ENCODE measurements around the gene NSUN4. TPM values are rescaled to one million over a fixed set of nuclear protein-coding genes. Genes with fewer than 3 reads are reported as not detected.

Gene NSUN4
- total and polyA plus RNA-seq, 10 of the 15 experiments (the other 5 are each of a cell fraction or from before 2014, with no cell fraction given): 22.1 to 80.2 (median 29.6) TPM

GRCh38 chr1:46362158-46362557, 21.6 kb downstream of the NSUN4 start (continued):
- TF ChIP-seq ZBTB40 (IDR thresholded peaks at IDR 0.05; ENCODE audit: borderline replicate concordance): no peak
- no peak for TF ChIP-seq RBBP5 (conservative IDR thresholded peaks at IDR 0.05)
- TF ChIP-seq CBX5 (IDR thresholded peaks at IDR 0.05; ENCODE audit: low read depth): no peak
- TF ChIP-seq HDAC2 (IDR thresholded peaks at IDR 0.05): no peak
- TF ChIP-seq ZNF274 (IDR thresholded peaks at IDR 0.05; ENCODE audit: insufficient read depth, insufficient read length): no peak
- TF ChIP-seq SMAD1 (IDR thresholded peaks at IDR 0.05; ENCODE audit: low read depth, partially characterized antibody): no peak
- TF ChIP-seq SMAD5 (IDR thresholded peaks at IDR 0.05; ENCODE audit: low read depth): no peak

- DNase-seq (ENCODE audit: low read depth, low spot score) (no peak), FAIRE-seq (no peak), ATAC-seq (no peak)
- H3K4me1 ChIP-seq (ENCODE audit: control insufficient read depth, insufficient read depth, low read length): no peaks in the 10 kb centered on the region
- H3K4me2 ChIP-seq (ENCODE audit: control insufficient read depth, insufficient read depth): no peak overlapping the region
- in situ Hi-C loops (cut with MboI) (no loop called here), intact Hi-C loops (cut with micrococcal nuclease; ENCODE audit: unreplicated experiment) (no loop called here)
- WGBS (ENCODE audit: insufficient coverage, insufficient replicate concordance, low lambda C conversion rate, missing lambda C conversion rate): 96% methylated on average over 5 of the region's 5 CpGs
- H3K36me3 ChIP-seq (ENCODE audit: control insufficient read depth in 2 of 2, insufficient read depth in 2 of 2, low read length in 1 of 2): peaks cover 18 to 31% of the 10 kb centered on the region in 2 experiments
- no peak overlapping the region for H2AFZ ChIP-seq (ENCODE audit: control insufficient read depth, low read depth, low read length)
- ChIA-PET POLR2A (no interaction called here), RAD21 (ENCODE audit: unreplicated experiment) (no interaction called here), CTCF (no interaction called here), SMC1A (ENCODE audit: uncharacterized antibody, unreplicated experiment) (interaction anchor here (0.6 to 0.9 kb wide), 2 partner anchors 91 to 135 kb away, joined by 3 read pairs; no protein-coding TSS in a partner anchor)
- no peaks in the 10 kb centered on the region for H3K79me2 ChIP-seq (ENCODE audit: control insufficient read depth, insufficient read depth, low read length)
- H3K27me3 ChIP-seq (replicated peaks in 1 of 2; ENCODE audit: control insufficient read depth in 2 of 2, insufficient read depth in 2 of 2, low read length in 1 of 2): no peaks in the 10 kb centered on the region
- no peaks in the 10 kb centered on the region for H4K20me1 ChIP-seq (ENCODE audit: control insufficient read depth, insufficient read depth)
- H3K9ac ChIP-seq (ENCODE audit: control insufficient read depth, insufficient read depth, low read length): no peak overlapping the region
- H3K9me3 ChIP-seq (replicated peaks; ENCODE audit: control insufficient read depth, insufficient read depth, low read length): no peaks in the 10 kb centered on the region
- BruUV-seq (replicated peaks): TSS peak; percentile 50
- no peak overlapping the region for H3K27ac ChIP-seq (ENCODE audit: control insufficient read depth, insufficient read depth)
- H3K4me3 ChIP-seq: no peak overlapping the region
- no peak for TF ChIP-seq SMAD1 (IDR thresholded peaks at IDR 0.05; ENCODE audit: low read depth, partially characterized antibody)
- no peak for TF ChIP-seq CREM (IDR thresholded peaks at IDR 0.05; ENCODE audit: low read depth)
- TF ChIP-seq NFYB (IDR thresholded peaks at IDR 0.05; ENCODE audit: insufficient read depth, low read depth, low read length): no peak
- TF ChIP-seq, protein P1, sequence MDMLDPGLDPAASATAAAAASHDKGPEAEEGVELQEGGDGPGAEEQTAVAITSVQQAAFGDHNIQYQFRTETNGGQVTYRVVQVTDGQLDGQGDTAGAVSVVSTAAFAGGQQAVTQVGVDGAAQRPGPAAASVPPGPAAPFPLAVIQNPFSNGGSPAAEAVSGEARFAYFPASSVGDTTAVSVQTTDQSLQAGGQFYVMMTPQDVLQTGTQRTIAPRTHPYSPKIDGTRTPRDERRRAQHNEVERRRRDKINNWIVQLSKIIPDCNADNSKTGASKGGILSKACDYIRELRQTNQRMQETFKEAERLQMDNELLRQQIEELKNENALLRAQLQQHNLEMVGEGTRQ (IDR thresholded peaks at IDR 0.05; ENCODE audit: borderline replicate concordance, low read depth, low read length): no peak
- no peak for TF ChIP-seq GATAD2B (conservative IDR thresholded peaks at IDR 0.05; ENCODE audit: low read depth)
- TF ChIP-seq, protein P2, sequence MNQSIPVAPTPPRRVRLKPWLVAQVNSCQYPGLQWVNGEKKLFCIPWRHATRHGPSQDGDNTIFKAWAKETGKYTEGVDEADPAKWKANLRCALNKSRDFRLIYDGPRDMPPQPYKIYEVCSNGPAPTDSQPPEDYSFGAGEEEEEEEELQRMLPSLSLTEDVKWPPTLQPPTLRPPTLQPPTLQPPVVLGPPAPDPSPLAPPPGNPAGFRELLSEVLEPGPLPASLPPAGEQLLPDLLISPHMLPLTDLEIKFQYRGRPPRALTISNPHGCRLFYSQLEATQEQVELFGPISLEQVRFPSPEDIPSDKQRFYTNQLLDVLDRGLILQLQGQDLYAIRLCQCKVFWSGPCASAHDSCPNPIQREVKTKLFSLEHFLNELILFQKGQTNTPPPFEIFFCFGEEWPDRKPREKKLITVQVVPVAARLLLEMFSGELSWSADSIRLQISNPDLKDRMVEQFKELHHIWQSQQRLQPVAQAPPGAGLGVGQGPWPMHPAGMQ (IDR thresholded peaks at IDR 0.05; ENCODE audit: borderline replicate concordance): no peak
- TF ChIP-seq RBBP5 (conservative IDR thresholded peaks at IDR 0.05): no peak
- no peak for TF ChIP-seq NRF1 (conservative IDR thresholded peaks at IDR 0.05; ENCODE audit: low read depth, low read length)
- TF ChIP-seq SREBF1 (IDR thresholded peaks at IDR 0.05; ENCODE audit: low read length): no peak
- no peak for TF ChIP-seq ZBTB4 (CRISPR knock-in tag; IDR thresholded peaks at IDR 0.05)
These were observed 22.5 kb downstream of the NSUN4 start for GRCh38 chr1:46363121-46363520.

All from GM12878 (cell line).